Stimulated activated CD8-positive, alpha-beta memory T cell treated with anti-CD3 and anti-CD28 coated beads, Interleukin-15, amount 100 ng/mL, for 48 hours (primary cell): ENCODE measurements around the gene LAMA2.

Experiments used
- DNase-seq, 2 donors: peaks; one replicate each; pipeline ENCODE4 v3.0.0-alpha.2; 2020; ENCODE audit warnings: low read depth in 2 of 2

The LAMA2 gene

GRCh38 chr6:128882991-128883611 is at the start of gene LAMA2:
TSS of gene LAMA2 (plus strand) at chr6:128883138. CDS start at chr6:128883246, 108 bp downstream.
- no peak for DNase-seq

GRCh38 chr6:128836761-128837160 is 46.2 kb upstream of the LAMA2 start:
- no peak for DNase-seq

GRCh38 chr6:128841518-128841917 is 41.4 kb upstream of the LAMA2 start:
- no peak for DNase-seq

- no peak for DNase-seq
These were observed 38.3 kb upstream of the LAMA2 start for GRCh38 chr6:128844598-128844997.

- DNase-seq, result no peak
These were observed 35.3 kb upstream of the LAMA2 start for GRCh38 chr6:128847431-128848210.

GRCh38 chr6:128848212-128848935 is 34.6 kb upstream of the LAMA2 start:
- DNase-seq, result no peak

GRCh38 chr6:128855581-128856085 is 27.3 kb upstream of the LAMA2 start:
- DNase-seq, result no peak

GRCh38 chr6:128857806-128858205 is 25.1 kb upstream of the LAMA2 start:
- no peak for DNase-seq

GRCh38 chr6:128860782-128861181 is 22.2 kb upstream of the LAMA2 start:
- DNase-seq, result no peak

GRCh38 chr6:128863983-128864382 is 19.0 kb upstream of the LAMA2 start:
- no peak for DNase-seq

GRCh38 chr6:128870746-128871145 is 12.2 kb upstream of the LAMA2 start:
- no peak for DNase-seq

GRCh38 chr6:128874863-128875262 is 8.1 kb upstream of the LAMA2 start:
- DNase-seq, result no peak

GRCh38 chr6:128882560-128882959 is 378 bp upstream of the LAMA2 start:
- no peak for DNase-seq

- DNase-seq, result no peak
These were observed 968 bp downstream of the LAMA2 start for GRCh38 chr6:128883906-128884305.

GRCh38 chr6:128885381-128885780 is 2.4 kb downstream of the LAMA2 start:
- no peak for DNase-seq

GRCh38 chr6:128886706-128887105 is 3.8 kb downstream of the LAMA2 start:
- no peak for DNase-seq

- DNase-seq, result no peak
These were observed 5.7 kb downstream of the LAMA2 start for GRCh38 chr6:128888444-128889175.

GRCh38 chr6:128889870-128890269 is 6.9 kb downstream of the LAMA2 start:
- no peak for DNase-seq

GRCh38 chr6:128892079-128892478 is 9.1 kb downstream of the LAMA2 start:
- no peak for DNase-seq

- DNase-seq, result no peak
These were observed 16.6 kb downstream of the LAMA2 start for GRCh38 chr6:128899341-128900050.

GRCh38 chr6:128903715-128904114 is 20.8 kb downstream of the LAMA2 start:
- no peak for DNase-seq
